ENCODE data around the gene CRLF2. TPM values are rescaled to one million over a fixed set of nuclear protein-coding genes. Genes with fewer than 3 reads are reported as not detected.
"Not testable (repeated sequence)": the region's sequence is repeated elsewhere in the genome, so short reads cannot be mapped to it uniquely, and the experiment has no call there.

Gene CRLF2
- total RNA-seq, 4 donors from 2014 or later, result not detected

GRCh38 chrX:1196436-1196835 is 16.0 kb downstream of the CRLF2 start:
- intact Hi-C loops (cut with DNase I; ENCODE audit: low total_unique reads), result no loop called here
- Histone ChIP-seq H3K27me3 (no peaks in the 10 kb centered on the region), H3K9me3 (no peaks in the 10 kb centered on the region), H3K36me3 (no peaks in the 10 kb centered on the region), H3K4me3 (no peak overlapping the region), H3K27ac (no peak overlapping the region), H3K4me1 (no peaks in the 10 kb centered on the region)
- TF ChIP-seq CTCF (IDR thresholded peaks at IDR 0.05) (no peak), POLR2A (IDR thresholded peaks at IDR 0.05) (no peak)
- no peak for DNase-seq

GRCh38 chrX:1192196-1192595 is 20.3 kb downstream of the CRLF2 start:
- H3K27ac ChIP-seq; intact Hi-C loops (cut with DNase I; ENCODE audit: low total_unique reads); H3K9me3 ChIP-seq; H3K27me3 ChIP-seq; H3K4me3 ChIP-seq; DNase-seq; H3K4me1 ChIP-seq; H3K36me3 ChIP-seq: not testable (repeated sequence)

DNA sequence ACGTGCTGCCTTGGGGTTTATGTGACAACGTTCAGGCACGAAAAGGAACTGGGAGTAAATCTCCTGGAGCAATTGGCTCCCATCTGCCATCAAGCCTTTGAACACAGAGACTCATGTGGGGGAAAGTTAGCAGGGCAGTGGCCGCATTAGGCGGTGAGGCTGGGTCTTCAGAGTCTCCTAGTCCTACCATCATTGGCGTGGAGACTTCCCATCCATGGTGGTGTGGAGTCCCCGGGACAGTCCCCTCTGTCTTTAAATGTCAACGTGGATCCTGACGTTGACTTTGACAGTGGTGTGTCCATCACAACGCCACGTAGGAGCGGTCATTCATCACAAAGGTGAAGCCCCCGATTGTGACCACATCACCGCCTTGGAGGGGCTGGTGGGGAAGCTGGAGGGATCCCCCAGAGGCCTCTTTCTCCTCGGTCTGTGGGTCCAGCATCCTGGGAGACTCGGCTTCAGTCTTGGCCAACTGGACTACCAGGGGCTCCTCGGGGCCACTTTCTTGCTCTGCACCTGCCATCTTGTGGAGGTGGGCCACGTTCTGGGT is 21.8 kb downstream of the CRLF2 start:
- no peak overlapping the region for H3K4me3 ChIP-seq
- no peaks in the 10 kb centered on the region for H3K9me3 ChIP-seq
- TF ChIP-seq POLR2A (IDR thresholded peaks at IDR 0.05) (no peak), CTCF (IDR thresholded peaks at IDR 0.05) (no peak)
- intact Hi-C loops (cut with DNase I; ENCODE audit: low total_unique reads), result no loop called here
- H3K27ac ChIP-seq, result no peak overlapping the region
- H3K27me3 ChIP-seq, result no peaks in the 10 kb centered on the region
- no peak for DNase-seq
- no peaks in the 10 kb centered on the region for H3K36me3 ChIP-seq
- H3K4me1 ChIP-seq, result no peaks in the 10 kb centered on the region

DNA sequence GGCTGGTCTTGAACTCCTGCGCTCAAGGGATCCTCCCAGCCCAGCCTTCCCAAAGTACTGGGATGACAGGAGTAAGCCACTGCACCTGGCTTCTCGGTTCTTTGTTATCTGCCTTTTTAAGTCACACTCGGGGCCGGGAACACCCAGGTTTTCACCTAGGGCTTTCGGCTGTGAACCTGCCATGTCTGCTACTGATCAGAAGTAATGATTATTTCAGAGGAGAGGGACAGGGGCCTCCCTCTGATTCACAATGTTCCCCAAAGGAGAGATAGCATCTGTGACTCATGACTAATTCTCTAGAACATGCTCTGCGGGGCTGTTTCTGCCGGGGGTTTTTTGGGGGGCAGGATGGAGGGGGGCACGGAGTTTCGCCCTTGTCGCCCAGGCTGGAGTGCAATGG is 26.9 kb downstream of the CRLF2 start:
- intact Hi-C loops (cut with DNase I; ENCODE audit: low total_unique reads), result no loop called here
- TF ChIP-seq CTCF (IDR thresholded peaks at IDR 0.05) (no peak), POLR2A (IDR thresholded peaks at IDR 0.05) (no peak)
- Histone ChIP-seq H3K36me3 (no peaks in the 10 kb centered on the region), H3K27me3 (no peaks in the 10 kb centered on the region), H3K4me1 (no peaks in the 10 kb centered on the region), H3K9me3 (no peaks in the 10 kb centered on the region), H3K4me3 (no peak overlapping the region), H3K27ac (no peak overlapping the region)
- no peak for DNase-seq

DNA sequence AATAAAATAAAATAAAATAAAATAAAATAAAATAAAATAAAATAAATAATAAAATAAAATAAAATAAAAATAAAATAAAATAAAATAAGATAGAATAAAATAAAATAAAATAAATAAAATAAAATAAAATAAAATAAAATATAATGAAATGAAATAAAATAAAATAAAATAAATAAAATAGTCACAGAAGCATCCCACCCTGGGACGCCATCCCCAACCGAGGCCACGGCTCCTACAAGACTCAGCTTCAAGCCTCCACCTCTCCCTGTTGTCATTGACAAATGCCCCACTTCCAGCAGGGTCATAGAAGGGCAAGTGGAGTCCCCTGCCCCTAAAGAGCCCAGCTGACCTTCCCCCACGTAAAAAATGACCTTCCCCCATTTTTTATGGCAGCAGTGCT is 30.2 kb downstream of the CRLF2 start:
- H3K4me3 ChIP-seq, result no peak overlapping the region
- H3K36me3 ChIP-seq, result no peaks in the 10 kb centered on the region
- DNase-seq, result no peak
- no peaks in the 10 kb centered on the region for H3K27me3 ChIP-seq
- no peaks in the 10 kb centered on the region for H3K4me1 ChIP-seq
- TF ChIP-seq POLR2A (IDR thresholded peaks at IDR 0.05) (no peak), CTCF (IDR thresholded peaks at IDR 0.05) (no peak)
- intact Hi-C loops (cut with DNase I; ENCODE audit: low total_unique reads), result no loop called here
- no peaks in the 10 kb centered on the region for H3K9me3 ChIP-seq
- H3K27ac ChIP-seq, result no peak overlapping the region

DNA sequence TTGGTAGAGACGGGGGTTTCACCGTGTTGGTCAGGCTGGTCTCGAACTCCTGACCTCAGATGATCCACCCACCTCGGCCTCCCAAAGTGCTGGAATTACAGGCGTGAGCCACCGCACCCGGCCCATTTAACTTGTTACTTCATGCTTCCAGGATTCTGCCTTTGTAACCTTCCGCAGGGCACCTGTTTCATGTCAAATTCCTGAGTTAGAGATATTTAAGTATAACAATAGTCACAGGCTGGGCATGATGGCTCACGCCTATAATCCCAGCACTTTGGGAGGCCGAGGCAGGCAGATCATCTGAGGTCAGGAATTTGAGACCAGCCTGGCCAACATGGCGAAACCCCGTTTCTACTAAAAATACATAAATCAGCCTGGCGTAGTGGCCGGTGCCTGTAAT is 30.8 kb downstream of the CRLF2 start:
- H3K27me3 ChIP-seq; H3K36me3 ChIP-seq; intact Hi-C loops (cut with DNase I; ENCODE audit: low total_unique reads); H3K27ac ChIP-seq; H3K9me3 ChIP-seq; H3K4me1 ChIP-seq; H3K4me3 ChIP-seq; DNase-seq: not testable (repeated sequence)
